Medulla oblongata (tissue), 1 donor: ENCODE results near the gene S100A1.

ENCODE experiments used
- DNase-seq: peaks from one replicate; pipeline ENCODE4 v3.0.0-alpha.2; 2015; ENCODE audit errors: extremely low spot score

S100A1 gene

DNA sequence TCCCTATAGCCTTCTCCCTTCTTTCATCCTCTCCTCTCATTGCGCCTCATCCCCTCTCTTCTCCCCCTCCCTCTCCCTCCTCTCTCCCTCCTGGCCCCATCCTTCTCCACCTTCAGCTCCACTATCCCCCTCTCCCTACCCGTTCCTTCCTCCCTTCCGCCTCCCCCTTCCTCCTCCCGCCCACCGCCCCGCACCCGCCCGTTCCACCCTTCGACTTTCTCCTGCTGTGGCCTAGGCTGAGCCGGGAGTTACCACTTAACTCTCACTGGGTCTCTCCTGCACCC lies 51.8 kb downstream of the S100A1 start:
- no peak for DNase-seq
